Central memory CD8-positive, alpha-beta T cell (primary cell): ENCODE data around the gene TMEM63B.
"Not testable (repeated sequence)": the region's sequence is repeated elsewhere in the genome, so short reads cannot be mapped to it uniquely, and the experiment has no call there.

Source experiments
- ATAC-seq: fragments of 150-1000 bp; cut with Tn5 transposase; replicated peaks from 2 replicates; pipeline ENCODE4 v1.10.0; 2022; ENCODE audit warnings: mild to moderate bottlenecking, moderate FRiP score, moderate number of reproducible peaks; ENCODE audit not compliant: poor library complexity, severe bottlenecking; ENCODE audit errors: extremely low read depth
- DNase-seq, 2 donors: peaks; one replicate each; pipeline ENCODE4 v3.0.0; 2021; ENCODE audit warnings: low spot score in 2 of 2
- H3K27ac Mint-ChIP-seq: one replicate; pipeline ENCODE4 v1.8.0; 2022; ENCODE audit warnings: low read depth, mild to moderate bottlenecking, moderate library complexity, mixed read lengths
- H3K27me3 Mint-ChIP-seq: one replicate; pipeline ENCODE4 v1.8.0; 2022; ENCODE audit warnings: mixed read lengths
- H3K36me3 Mint-ChIP-seq: one replicate; pipeline ENCODE4 v1.8.0; 2022; ENCODE audit warnings: mild to moderate bottlenecking, moderate library complexity, mixed read lengths; ENCODE audit not compliant: insufficient read depth
- H3K4me1 Mint-ChIP-seq: one replicate; pipeline ENCODE4 v1.8.0; 2022; ENCODE audit warnings: mixed read lengths
- H3K4me3 Mint-ChIP-seq: one replicate; pipeline ENCODE4 v1.8.0; 2022; ENCODE audit warnings: mild to moderate bottlenecking, moderate library complexity, mixed read lengths
- H3K9me3 Mint-ChIP-seq: one replicate; pipeline ENCODE4 v1.8.0; 2022; ENCODE audit warnings: mixed read lengths

Gene TMEM63B

DNA sequence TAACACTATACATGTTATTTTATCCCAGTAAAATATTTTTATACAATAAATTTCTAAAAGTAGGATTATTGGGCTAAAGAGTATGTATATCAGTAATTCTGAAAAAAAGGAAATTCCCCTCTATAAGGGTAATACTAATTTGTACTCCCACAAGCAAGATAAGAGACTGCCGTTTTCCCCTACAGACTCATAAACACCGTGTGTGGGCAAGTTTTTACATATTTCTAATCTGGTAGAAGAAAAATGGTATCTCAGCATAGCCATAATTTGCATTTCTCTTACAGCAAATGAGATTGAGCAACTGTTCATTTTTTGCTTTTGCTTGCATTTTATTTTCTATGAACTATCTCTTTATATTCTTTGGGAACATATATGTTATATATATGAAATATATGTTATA, 63.4 kb downstream of the TMEM63B start:
- no peak overlapping the region for H3K27ac Mint-ChIP-seq
- no peaks in the 10 kb centered on the region for H3K9me3 Mint-ChIP-seq
- ATAC-seq (no peak), DNase-seq (no peak)
- peaks cover 50% of the 10 kb centered on the region for H3K27me3 Mint-ChIP-seq
- H3K36me3 Mint-ChIP-seq: no peaks in the 10 kb centered on the region
- peaks cover 17% of the 10 kb centered on the region for H3K4me1 Mint-ChIP-seq
- no peak overlapping the region for H3K4me3 Mint-ChIP-seq

DNA sequence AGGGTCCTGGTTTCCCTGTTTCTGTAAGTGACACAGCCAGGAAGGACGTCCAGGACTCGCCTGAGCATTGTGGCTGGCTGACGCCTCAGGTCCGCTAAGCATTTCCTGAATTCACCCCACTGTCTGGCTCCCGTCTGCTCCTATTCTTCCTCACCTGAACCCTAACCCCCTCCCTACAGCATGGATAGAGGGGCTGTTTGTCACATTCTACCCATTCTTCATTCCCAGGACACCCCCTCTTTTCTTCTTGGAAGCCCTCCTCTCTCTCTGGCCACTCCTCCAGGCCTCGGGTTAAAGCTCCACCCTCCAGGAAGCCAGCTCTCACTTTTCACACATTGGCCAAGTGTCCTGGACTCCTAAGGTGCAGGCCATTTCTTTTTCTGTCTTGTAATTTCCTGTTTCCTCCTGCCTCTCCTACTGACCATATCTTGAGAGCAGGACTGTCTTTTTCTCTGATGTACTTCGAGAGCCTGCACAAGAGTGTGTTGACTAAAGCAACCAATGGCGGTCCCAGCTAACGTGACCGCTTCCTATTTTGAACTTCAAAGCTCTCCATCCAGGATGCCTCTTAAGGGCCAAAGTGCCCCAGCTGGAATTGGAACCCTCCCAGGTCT, 65.2 kb downstream of the TMEM63B start:
- DNase-seq: no peak
- peaks cover 39% of the 10 kb centered on the region for H3K27me3 Mint-ChIP-seq
- no peak for ATAC-seq
- H3K4me1 Mint-ChIP-seq: peaks cover 10% of the 10 kb centered on the region
- H3K36me3 Mint-ChIP-seq: no peaks in the 10 kb centered on the region
- peak overlapping the region; percentile 23 for H3K27ac Mint-ChIP-seq
- H3K9me3 Mint-ChIP-seq: no peaks in the 10 kb centered on the region
- H3K4me3 Mint-ChIP-seq: no peak overlapping the region

DNA sequence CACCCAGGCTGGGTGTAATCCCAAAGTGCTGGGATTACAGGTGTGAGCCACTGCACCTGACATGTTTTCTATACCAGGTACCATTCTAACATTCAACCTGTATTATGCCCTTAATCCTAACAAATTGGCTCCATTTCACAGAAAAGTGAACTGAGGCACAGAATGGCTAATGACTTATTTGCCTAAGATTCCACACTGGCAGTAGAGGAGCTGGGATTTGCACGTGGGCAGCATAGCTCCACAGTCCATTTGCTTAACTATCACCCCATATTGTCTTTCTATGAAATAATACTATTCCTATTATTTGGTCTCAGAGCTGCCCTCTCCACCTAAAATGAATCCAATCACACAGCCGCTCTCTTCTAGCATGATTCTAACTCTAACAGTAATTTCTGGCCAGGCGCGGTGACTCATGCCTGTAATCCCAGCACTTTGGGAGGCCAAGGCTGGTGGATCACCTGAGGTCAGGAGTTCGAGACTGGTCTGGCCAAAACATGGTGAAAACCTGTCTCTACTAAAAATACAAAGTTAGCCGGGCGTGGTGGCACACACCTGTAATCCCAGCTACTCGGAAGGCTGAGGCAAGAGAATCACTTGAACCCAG, 66.1 kb downstream of the TMEM63B start:
- H3K36me3 Mint-ChIP-seq: no peaks in the 10 kb centered on the region
- peaks cover 39% of the 10 kb centered on the region for H3K27me3 Mint-ChIP-seq
- H3K4me1 Mint-ChIP-seq: peaks cover 10% of the 10 kb centered on the region
- no peak for DNase-seq
- no peak overlapping the region for H3K27ac Mint-ChIP-seq
- ATAC-seq: no peak
- no peak overlapping the region for H3K4me3 Mint-ChIP-seq
- H3K9me3 Mint-ChIP-seq: no peaks in the 10 kb centered on the region

DNA sequence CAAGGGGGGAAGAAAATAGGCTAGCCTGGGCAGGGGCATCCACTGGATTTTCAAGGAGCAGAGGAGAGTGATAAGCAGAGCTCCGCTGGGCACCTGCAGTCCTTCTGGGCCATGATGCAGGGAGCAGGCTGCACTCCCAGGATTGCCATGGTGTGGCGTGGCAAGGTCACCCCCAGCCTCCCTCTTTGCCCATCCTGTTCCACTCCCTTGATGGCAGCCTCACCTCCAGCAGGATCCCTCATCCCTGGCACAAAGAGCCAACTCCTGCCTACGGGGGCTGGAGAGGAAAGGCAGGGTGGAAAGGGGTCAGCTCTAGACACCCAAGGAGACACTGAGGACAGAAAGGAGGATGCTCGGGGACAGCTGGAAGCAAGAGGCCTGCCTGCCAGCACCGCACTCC, 67.0 kb downstream of the TMEM63B start:
- H3K9me3 Mint-ChIP-seq: no peaks in the 10 kb centered on the region
- no peaks in the 10 kb centered on the region for H3K36me3 Mint-ChIP-seq
- ATAC-seq (no peak), DNase-seq (no peak)
- H3K27me3 Mint-ChIP-seq: peaks cover 39% of the 10 kb centered on the region
- no peak overlapping the region for H3K4me3 Mint-ChIP-seq
- peaks cover 10% of the 10 kb centered on the region for H3K4me1 Mint-ChIP-seq
- H3K27ac Mint-ChIP-seq: no peak overlapping the region

DNA sequence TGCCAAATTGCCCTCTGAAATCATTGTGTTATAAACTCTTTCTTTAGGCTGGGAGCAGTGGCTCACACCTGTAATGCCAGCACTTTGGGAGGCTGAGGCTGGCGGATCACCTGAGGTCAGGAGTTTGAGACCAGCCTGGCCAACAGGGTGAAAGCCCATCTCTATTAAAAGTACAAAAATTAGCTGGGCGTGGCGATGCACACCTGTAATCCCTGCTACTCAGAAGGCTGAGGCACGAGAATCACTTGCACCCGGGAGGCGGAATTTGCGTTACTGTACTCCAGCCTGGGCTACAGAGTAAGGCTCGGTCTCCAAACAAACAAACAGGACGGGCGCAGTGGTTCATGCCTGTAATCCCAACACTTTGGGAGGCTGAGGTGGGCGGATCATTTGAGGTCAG, 69.0 kb downstream of the TMEM63B start:
- not testable (repeated sequence) for H3K27ac Mint-ChIP-seq, DNase-seq, H3K4me3 Mint-ChIP-seq, H3K4me1 Mint-ChIP-seq, H3K36me3 Mint-ChIP-seq, H3K9me3 Mint-ChIP-seq, ATAC-seq
- peaks cover 51% of the 10 kb centered on the region for H3K27me3 Mint-ChIP-seq

DNA sequence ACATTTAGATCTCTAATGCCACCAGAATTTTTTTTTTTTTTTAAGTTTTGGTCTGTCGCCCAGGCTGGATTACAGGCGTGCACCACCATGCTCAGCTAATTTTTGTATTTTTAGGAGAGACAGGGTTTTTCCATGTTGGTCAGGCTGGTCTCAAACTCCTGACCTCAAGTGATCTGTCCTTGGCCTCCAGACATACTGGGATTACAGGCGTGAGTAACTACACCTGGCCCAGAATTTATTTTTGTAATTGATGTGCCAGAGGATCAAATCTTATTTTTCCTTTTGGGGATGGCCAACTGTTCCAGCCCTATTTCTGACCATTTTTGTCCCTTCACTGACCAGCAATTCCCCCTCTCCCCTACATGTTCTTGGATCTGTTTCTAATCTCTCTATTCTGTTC, 71.3 kb downstream of the TMEM63B start:
- H3K4me3 Mint-ChIP-seq: no peak overlapping the region

DNA sequence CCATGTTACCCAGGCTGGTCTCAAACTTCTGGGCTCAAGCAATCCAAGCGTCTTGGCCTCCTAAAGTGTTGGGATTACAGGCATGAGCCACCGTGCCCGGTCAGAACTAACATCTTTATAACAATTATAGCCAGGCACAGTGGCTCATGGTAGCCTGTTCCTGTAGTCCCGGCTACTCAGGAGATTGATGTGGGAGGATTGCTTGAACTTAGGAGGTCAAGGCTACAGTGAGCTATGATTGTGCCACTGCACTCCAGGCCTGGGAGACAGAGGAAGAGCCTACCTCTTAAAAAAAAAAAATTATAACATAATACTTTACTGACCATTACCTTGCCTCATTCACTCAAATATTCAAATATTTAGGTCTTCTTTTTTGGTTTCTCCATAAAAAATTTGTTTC, 72.5 kb downstream of the TMEM63B start:
- H3K4me1 Mint-ChIP-seq: no peaks in the 10 kb centered on the region
- peaks cover 29% of the 10 kb centered on the region for H3K27me3 Mint-ChIP-seq
- H3K4me3 Mint-ChIP-seq: no peak overlapping the region

More for the DNA sequence above, 71.3 kb downstream of the TMEM63B start:
- H3K4me1 Mint-ChIP-seq: no peaks in the 10 kb centered on the region
- no peaks in the 10 kb centered on the region for H3K36me3 Mint-ChIP-seq
- no peaks in the 10 kb centered on the region for H3K9me3 Mint-ChIP-seq
- DNase-seq (no peak), ATAC-seq (no peak)
- peaks cover 41% of the 10 kb centered on the region for H3K27me3 Mint-ChIP-seq
- no peak overlapping the region for H3K27ac Mint-ChIP-seq

DNA sequence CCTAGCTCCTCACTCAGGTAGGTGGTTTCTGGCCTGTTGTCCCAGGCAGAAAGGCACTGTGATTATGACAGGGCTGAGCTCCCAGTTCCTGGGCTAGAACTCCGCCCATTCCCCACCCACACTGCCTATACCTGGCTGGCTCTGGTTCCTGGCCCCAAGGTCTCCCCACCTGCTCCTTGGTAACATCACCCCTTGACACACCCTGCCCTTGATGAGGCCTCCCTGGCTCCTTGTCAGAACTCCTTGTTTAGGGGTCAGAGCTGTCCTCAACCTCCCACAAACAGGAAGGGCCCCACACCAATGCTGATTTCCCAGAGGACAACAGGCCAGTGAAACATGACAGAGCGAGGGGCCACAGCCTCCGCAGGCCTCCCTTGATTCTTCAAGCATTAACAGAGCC, 73.8 kb downstream of the TMEM63B start:
- no peaks in the 10 kb centered on the region for H3K9me3 Mint-ChIP-seq
- H3K4me3 Mint-ChIP-seq: no peak overlapping the region
- H3K27me3 Mint-ChIP-seq: peaks cover 24% of the 10 kb centered on the region
- no peak overlapping the region for H3K27ac Mint-ChIP-seq
- no peaks in the 10 kb centered on the region for H3K36me3 Mint-ChIP-seq
- ATAC-seq (no peak), DNase-seq (no peak)
- no peaks in the 10 kb centered on the region for H3K4me1 Mint-ChIP-seq

More for the DNA sequence above, 72.5 kb downstream of the TMEM63B start:
- Mint-ChIP-seq H3K9me3 (no peaks in the 10 kb centered on the region), H3K27ac (no peak overlapping the region), H3K36me3 (no peaks in the 10 kb centered on the region)
- ATAC-seq (no peak), DNase-seq (no peak)

DNA sequence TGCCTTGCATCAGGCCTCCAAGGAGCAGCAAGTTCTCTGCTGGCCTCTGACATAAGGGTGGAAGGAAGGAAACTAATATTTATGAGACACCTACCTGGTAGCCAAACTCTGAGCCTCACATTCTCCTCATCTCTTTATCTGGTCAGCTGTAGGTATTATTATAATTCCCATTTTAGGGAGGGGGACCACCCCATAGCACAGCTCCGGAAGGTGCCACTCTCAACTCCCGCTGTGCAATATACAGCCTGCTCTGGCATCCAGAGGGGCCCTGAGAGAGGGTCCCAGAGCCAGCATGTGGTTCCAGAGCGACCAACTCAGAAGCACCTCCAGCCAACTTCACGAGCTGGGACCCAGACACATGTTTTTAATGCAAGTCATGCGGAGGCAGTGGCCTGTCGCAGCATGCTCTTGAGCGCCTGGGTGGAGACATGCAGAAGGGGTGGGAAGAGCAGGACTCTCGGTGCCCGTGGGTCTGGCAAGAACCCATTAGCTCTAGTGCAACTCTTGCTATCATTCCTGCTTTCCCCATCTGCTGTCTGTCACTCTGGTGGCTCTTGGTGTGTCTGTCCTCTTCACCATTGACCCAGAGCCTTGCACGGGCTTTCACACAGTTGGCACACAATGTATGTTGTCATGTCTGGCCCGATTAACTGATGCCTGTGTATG, 74.4 kb downstream of the TMEM63B start:
- Mint-ChIP-seq H3K36me3 (no peaks in the 10 kb centered on the region), H3K27ac (no peak overlapping the region), H3K4me3 (no peak overlapping the region), H3K4me1 (no peaks in the 10 kb centered on the region), H3K9me3 (no peaks in the 10 kb centered on the region), H3K27me3 (peaks cover 29% of the 10 kb centered on the region)
- no peak for ATAC-seq
- DNase-seq: no peak

DNA sequence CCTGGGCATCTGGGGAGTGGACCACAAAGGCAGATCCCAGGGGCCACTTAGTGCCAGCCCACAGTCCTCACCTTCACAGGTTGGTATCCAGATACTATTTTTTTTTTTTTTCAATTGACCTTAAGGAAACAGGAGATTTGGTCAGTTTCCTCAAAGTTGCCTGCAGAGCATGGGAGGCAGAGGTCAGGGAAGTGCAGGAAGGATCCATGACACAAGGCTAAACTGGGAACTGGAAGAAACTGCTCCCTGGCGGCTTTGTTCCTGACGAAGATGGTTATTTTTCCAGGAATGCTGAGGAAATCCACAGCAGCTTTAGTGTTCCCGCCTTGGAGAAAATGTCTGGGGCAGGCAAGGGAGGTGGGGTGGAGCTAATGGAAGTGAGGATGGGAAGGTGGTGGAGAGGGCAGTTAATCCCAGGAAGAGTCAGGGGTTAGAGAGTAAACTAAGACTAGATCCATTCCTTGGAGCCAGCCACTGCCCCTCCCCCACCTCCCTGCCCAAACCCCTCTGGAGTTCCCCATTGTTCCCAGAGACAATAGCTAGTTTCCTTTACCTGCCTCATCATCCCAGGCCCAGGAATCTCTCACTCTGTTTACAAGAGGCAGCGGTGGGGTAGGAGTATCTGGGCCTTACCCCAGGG, 75.1 kb downstream of the TMEM63B start:
- H3K27ac Mint-ChIP-seq: no peak overlapping the region
- H3K27me3 Mint-ChIP-seq: peaks cover 32% of the 10 kb centered on the region

DNA sequence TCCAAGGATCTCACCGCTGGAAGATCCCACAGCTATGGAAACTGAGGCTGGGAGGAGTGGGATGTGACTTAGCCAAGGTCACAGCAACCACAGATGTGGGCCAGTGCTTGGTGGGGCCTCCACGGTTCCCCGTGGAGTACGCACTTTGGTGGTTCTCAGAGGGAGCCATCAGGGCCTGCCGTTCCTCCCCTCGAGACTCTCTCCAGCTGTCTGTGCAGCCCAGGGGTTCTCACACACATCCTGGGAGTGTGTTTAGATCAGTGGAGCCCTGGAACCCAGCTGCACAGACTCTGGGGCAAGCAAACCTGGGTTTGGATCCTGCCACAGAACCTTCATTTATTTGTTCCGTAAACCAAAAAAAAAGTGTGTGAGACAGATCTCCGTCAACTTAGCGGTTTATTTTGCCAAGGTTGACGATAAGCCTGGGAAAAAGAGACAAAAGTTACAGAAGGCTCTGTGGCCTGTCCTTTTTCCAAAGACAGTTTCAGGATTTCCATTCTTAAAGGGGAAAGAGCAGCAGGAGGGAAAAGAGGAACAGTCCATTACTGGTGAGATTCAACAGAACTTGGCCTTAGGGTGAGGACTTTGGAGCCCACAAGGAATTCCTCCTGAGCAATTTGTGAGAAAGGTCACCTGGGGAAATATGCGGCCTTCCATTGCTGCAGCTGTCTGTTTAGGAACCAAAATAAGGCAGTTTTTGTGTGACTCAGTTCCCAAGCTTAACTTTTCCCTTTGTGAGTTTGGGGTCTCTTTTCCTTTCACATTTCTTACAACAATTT, 75.8 kb downstream of the TMEM63B start:
- no peaks in the 10 kb centered on the region for H3K36me3 Mint-ChIP-seq
- peaks cover 38% of the 10 kb centered on the region for H3K27me3 Mint-ChIP-seq
- ATAC-seq: no peak

More for the DNA sequence above, 75.1 kb downstream of the TMEM63B start:
- H3K9me3 Mint-ChIP-seq: no peaks in the 10 kb centered on the region
- no peaks in the 10 kb centered on the region for H3K36me3 Mint-ChIP-seq
- ATAC-seq (no peak), DNase-seq (no peak)
- H3K4me1 Mint-ChIP-seq: no peaks in the 10 kb centered on the region
- H3K4me3 Mint-ChIP-seq: no peak overlapping the region

DNA sequence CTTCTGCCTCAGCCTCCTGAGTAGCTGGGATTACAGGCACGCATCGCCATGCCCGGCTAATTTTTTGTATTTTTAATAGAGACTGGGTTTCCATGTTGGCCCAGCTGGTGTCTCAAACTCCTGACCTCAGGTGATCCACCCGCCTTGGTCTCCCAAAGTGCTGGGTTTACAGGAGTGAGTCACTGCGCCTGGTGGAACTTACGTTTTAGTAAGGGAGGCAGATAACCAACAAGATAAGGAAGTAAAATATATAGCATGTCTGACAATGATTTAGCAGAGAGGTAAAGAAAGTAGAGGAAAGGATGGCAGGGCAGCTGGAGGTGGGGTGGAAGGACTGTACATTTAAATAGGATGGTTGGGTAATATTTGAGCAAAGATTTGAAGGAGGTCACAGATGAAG, 76.6 kb downstream of the TMEM63B start:
- H3K9me3 Mint-ChIP-seq: no peaks in the 10 kb centered on the region
- no peaks in the 10 kb centered on the region for H3K36me3 Mint-ChIP-seq
- H3K4me1 Mint-ChIP-seq: no peaks in the 10 kb centered on the region
- DNase-seq (no peak), ATAC-seq (no peak)
- H3K27me3 Mint-ChIP-seq: peaks cover 46% of the 10 kb centered on the region
- H3K27ac Mint-ChIP-seq: no peak overlapping the region
- no peak overlapping the region for H3K4me3 Mint-ChIP-seq

More for the DNA sequence above, 75.8 kb downstream of the TMEM63B start:
- H3K27ac Mint-ChIP-seq: no peak overlapping the region
- no peak overlapping the region for H3K4me3 Mint-ChIP-seq
- no peak for DNase-seq
- no peaks in the 10 kb centered on the region for H3K4me1 Mint-ChIP-seq
- H3K9me3 Mint-ChIP-seq: no peaks in the 10 kb centered on the region
